ENCODE results near the gene CCHCR1.
"Not testable (repeated sequence)": the region's sequence is repeated elsewhere in the genome, so short reads cannot be mapped to it uniquely, and the experiment has no call there.

The CCHCR1 gene

GRCh38 chr6:31180500-31180899 is 22.9 kb upstream of the CCHCR1 start:
- no peak for DNase-seq (ENCODE audit: low read depth)

- no peak for DNase-seq (ENCODE audit: low read depth)
These were observed 22.3 kb upstream of the CCHCR1 start for GRCh38 chr6:31179896-31180295.

- DNase-seq (ENCODE audit: low read depth), result no peak
These were observed 21.4 kb upstream of the CCHCR1 start for GRCh38 chr6:31179042-31179386.

- DNase-seq (ENCODE audit: low read depth), result no peak
These were observed 20.8 kb upstream of the CCHCR1 start for GRCh38 chr6:31178143-31179041.

- no peak for DNase-seq (ENCODE audit: low read depth)
These were observed 18.4 kb upstream of the CCHCR1 start for GRCh38 chr6:31175971-31176370.

- DNase-seq (ENCODE audit: low read depth), result no peak
These were observed 16.8 kb upstream of the CCHCR1 start for GRCh38 chr6:31174378-31174777.

GRCh38 chr6:31173406-31173805 is 15.8 kb upstream of the CCHCR1 start:
- no peak for DNase-seq (ENCODE audit: low read depth)

- DNase-seq (ENCODE audit: low read depth), result no peak
These were observed 15.4 kb upstream of the CCHCR1 start for GRCh38 chr6:31172973-31173384.

GRCh38 chr6:31171931-31172905 is 14.6 kb upstream of the CCHCR1 start:
- no peak for DNase-seq (ENCODE audit: low read depth)

- DNase-seq (ENCODE audit: low read depth), result no peak
These were observed 13.5 kb upstream of the CCHCR1 start for GRCh38 chr6:31170987-31171671.

- DNase-seq (ENCODE audit: low read depth), result no peak
These were observed 12.9 kb upstream of the CCHCR1 start, which contains the start of gene POU5F1 for GRCh38 chr6:31170600-31170881. POU5F1 (minus strand) TSS chr6:31170682; CDS start chr6:31170620, 62 bp downstream.

GRCh38 chr6:31169858-31170599 is 12.4 kb upstream of the CCHCR1 start:
- DNase-seq (ENCODE audit: low read depth), result not testable (repeated sequence)

- DNase-seq (ENCODE audit: low read depth), result no peak
These were observed 11.7 kb upstream of the CCHCR1 start for GRCh38 chr6:31169123-31169857.

- DNase-seq (ENCODE audit: low read depth), result no peak
These were observed 11.0 kb upstream of the CCHCR1 start for GRCh38 chr6:31168606-31169005.

- no peak for DNase-seq (ENCODE audit: low read depth)
These were observed 8.4 kb upstream of the CCHCR1 start for GRCh38 chr6:31165986-31166385.

- not testable (repeated sequence) for DNase-seq (ENCODE audit: low read depth)
These were observed 7.6 kb upstream of the CCHCR1 start for GRCh38 chr6:31165064-31165832.

- DNase-seq (ENCODE audit: low read depth), result not testable (repeated sequence)
These were observed 7.0 kb upstream of the CCHCR1 start for GRCh38 chr6:31164475-31165063.

GRCh38 chr6:31163922-31164321 is 6.3 kb upstream of the CCHCR1 start:
- DNase-seq (ENCODE audit: low read depth), result no peak

- no peak for DNase-seq (ENCODE audit: low read depth)
These were observed 5.0 kb upstream of the CCHCR1 start for GRCh38 chr6:31162463-31163165.
